ENCODE measurements around the gene IGSF5. TPM values are rescaled to one million over a fixed set of nuclear protein-coding genes. Genes with fewer than 3 reads are reported as not detected.

The IGSF5 gene
- total and polyA plus RNA-seq, 4 donors = 0.06 to 0.11 (median 0.06) TPM; not detected in 1

DNA sequence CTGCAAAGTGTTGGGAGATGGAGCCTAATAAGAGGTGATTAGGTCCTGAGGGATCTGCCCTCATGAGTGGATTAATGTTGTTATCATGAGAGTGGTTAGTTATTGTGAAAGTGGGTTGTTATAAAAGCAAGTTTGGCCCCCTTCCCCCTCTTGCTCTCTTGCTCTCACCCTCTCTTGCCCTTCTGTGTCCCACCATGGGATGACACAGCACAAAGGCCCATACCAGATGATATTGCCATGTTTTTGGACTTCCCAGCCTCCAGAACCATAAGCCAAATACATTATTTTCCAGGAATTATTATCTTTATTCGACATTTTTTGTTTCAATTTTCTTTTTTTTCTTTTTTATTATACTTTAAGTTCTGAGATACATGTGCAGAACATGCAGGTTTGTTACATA lies 41.4 kb upstream of the IGSF5 start:
- no peak for ATAC-seq (ENCODE audit: insufficient read depth, low FRiP score)
- 84 to 93% methylated on average over 1 of the region's 1 CpG for WGBS, 2 donors
- Histone ChIP-seq H3K4me1 (ENCODE audit: control insufficient read depth in 5 of 5, insufficient read depth in 5 of 5, low read length in 5 of 5) (peaks cover 0 to 3% (median 0%) of the 10 kb centered on the region in 5 donors), H3K4me3 (no peak overlapping the region), H3K9me3 (ENCODE audit: control insufficient read depth in 4 of 4, insufficient read depth in 3 of 4, low read length in 3 of 4) (peaks cover 0 to 8% (median 2%) of the 10 kb centered on the region in 4 donors), H3K27ac (ENCODE audit: low read depth in 1 of 2, low read length in 1 of 2) (no peak overlapping the region), H3K9ac (ENCODE audit: insufficient read depth in 1 of 2, low read length in 2 of 2) (no peak overlapping the region), H3K27me3 (ENCODE audit: control insufficient read depth in 3 of 3, insufficient read depth in 3 of 3, low read length in 2 of 3) (peaks cover 0 to 3% (median 0%) of the 10 kb centered on the region in 3 donors), H3K36me3 (ENCODE audit: control insufficient read depth in 4 of 4, insufficient read depth in 4 of 4, low read length in 4 of 4) (no peaks in the 10 kb centered on the region)
- no peak for DNase-seq
- TF ChIP-seq, protein P1, sequence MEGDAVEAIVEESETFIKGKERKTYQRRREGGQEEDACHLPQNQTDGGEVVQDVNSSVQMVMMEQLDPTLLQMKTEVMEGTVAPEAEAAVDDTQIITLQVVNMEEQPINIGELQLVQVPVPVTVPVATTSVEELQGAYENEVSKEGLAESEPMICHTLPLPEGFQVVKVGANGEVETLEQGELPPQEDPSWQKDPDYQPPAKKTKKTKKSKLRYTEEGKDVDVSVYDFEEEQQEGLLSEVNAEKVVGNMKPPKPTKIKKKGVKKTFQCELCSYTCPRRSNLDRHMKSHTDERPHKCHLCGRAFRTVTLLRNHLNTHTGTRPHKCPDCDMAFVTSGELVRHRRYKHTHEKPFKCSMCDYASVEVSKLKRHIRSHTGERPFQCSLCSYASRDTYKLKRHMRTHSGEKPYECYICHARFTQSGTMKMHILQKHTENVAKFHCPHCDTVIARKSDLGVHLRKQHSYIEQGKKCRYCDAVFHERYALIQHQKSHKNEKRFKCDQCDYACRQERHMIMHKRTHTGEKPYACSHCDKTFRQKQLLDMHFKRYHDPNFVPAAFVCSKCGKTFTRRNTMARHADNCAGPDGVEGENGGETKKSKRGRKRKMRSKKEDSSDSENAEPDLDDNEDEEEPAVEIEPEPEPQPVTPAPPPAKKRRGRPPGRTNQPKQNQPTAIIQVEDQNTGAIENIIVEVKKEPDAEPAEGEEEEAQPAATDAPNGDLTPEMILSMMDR (IDR thresholded peaks at IDR 0.05; ENCODE audit: control extremely low read depth, extremely low read depth) = no peak

DNA sequence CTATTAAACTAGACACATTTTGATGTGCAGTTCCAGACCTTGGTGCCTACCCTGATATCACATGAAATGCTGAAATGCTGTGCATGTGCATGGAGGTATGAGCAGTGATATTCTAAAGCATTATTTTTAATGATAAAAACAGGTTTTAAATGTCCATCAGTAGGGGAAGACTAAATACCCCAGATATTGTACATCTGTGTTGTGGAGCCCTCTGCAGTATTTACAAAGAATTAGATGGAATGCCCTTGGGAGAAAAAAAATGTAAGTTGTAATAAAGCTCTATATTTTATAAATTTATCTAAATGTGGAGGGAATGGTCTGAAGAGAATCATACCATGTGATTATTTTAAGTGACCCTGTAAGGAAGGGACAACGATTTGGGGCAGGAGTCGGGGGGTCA lies 39.1 kb upstream of the IGSF5 start:
- H3K4me3 ChIP-seq = no peak overlapping the region
- DNase-seq = no peak
- peaks cover 0 to 8% (median 2%) of the 10 kb centered on the region in 4 donors for H3K9me3 ChIP-seq (ENCODE audit: control insufficient read depth in 4 of 4, insufficient read depth in 3 of 4, low read length in 3 of 4)
- H3K27me3 ChIP-seq (ENCODE audit: control insufficient read depth in 3 of 3, insufficient read depth in 3 of 3, low read length in 2 of 3) = peaks cover 0 to 4% (median 3%) of the 10 kb centered on the region in 3 donors
- 78 to 82% methylated on average over 2 of the region's 2 CpGs for WGBS, 2 donors
- no peak overlapping the region for H3K9ac ChIP-seq (ENCODE audit: insufficient read depth in 1 of 2, low read length in 2 of 2)
- ATAC-seq (ENCODE audit: insufficient read depth, low FRiP score) = no peak
- TF ChIP-seq, protein P1 (IDR thresholded peaks at IDR 0.05; ENCODE audit: control extremely low read depth, extremely low read depth) = no peak
- H3K4me1 ChIP-seq (ENCODE audit: control insufficient read depth in 5 of 5, insufficient read depth in 5 of 5, low read length in 5 of 5) = peaks cover 0 to 3% (median 0%) of the 10 kb centered on the region in 5 donors
- H3K27ac ChIP-seq (ENCODE audit: low read depth in 1 of 2, low read length in 1 of 2) = no peak overlapping the region
- no peaks in the 10 kb centered on the region for H3K36me3 ChIP-seq (ENCODE audit: control insufficient read depth in 4 of 4, insufficient read depth in 4 of 4, low read length in 4 of 4)

DNA sequence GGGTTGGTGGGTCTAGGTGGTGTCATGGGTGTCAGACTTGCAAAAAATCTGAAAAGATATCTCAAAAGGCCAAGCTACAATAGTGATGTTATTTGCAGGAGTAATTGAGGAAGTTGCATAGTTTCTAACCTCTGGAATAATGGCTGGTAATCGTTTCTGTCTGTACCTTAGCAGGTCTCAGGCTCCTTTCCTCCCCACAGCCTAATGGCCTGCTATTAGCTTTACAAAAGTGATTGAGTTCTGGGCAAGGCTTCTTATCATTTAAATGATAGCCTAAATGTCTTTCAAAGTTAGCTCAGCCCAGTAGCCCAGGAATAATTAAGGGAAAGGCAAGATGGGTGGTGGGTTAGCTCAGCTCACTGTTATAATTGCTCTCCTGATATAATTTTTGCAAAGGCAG lies 37.7 kb upstream of the IGSF5 start:
- Histone ChIP-seq H3K4me3 (no peak overlapping the region), H3K36me3 (ENCODE audit: control insufficient read depth in 4 of 4, insufficient read depth in 4 of 4, low read length in 4 of 4) (no peaks in the 10 kb centered on the region), H3K27me3 (ENCODE audit: control insufficient read depth in 3 of 3, insufficient read depth in 3 of 3, low read length in 2 of 3) (peaks cover 0 to 4% (median 3%) of the 10 kb centered on the region in 3 donors), H3K27ac (ENCODE audit: low read depth in 1 of 2, low read length in 1 of 2) (no peak overlapping the region), H3K9ac (ENCODE audit: insufficient read depth in 1 of 2, low read length in 2 of 2) (no peak overlapping the region), H3K4me1 (ENCODE audit: control insufficient read depth in 5 of 5, insufficient read depth in 5 of 5, low read length in 5 of 5) (peaks cover 0 to 3% (median 0%) of the 10 kb centered on the region in 5 donors), H3K9me3 (ENCODE audit: control insufficient read depth in 4 of 4, insufficient read depth in 3 of 4, low read length in 3 of 4) (peaks cover 0 to 8% (median 2%) of the 10 kb centered on the region in 4 donors)
- DNase-seq (no peak), ATAC-seq (ENCODE audit: insufficient read depth, low FRiP score) (no peak)
- TF ChIP-seq, protein P1 (IDR thresholded peaks at IDR 0.05; ENCODE audit: control extremely low read depth, extremely low read depth) = no peak
- WGBS, 2 donors = 21 to 24% methylated on average over 1 of the region's 1 CpG

DNA sequence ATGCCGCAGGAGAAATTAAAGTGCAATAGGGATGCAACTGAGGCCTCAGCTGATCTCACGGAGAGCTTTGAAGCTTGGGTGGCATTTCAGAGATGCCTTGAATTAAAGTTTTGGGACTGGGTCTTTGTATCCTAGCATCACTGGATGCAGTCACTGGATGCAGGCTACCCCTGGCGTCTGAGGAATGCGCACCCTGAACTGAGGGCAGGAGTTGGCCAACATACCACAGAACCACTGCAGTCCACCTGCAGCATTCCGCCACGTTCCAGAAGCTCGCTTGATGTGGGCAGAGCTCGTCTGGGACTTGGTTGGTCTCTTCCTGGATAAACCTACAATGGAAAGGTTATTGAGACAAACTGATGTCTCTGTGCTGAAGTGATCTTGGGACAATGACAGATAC lies 34.1 kb upstream of the IGSF5 start:
- TF ChIP-seq, protein P1 (IDR thresholded peaks at IDR 0.05; ENCODE audit: control extremely low read depth, extremely low read depth) = no peak
- no peak overlapping the region for H3K4me3 ChIP-seq
- no peak overlapping the region for H3K27ac ChIP-seq (ENCODE audit: low read depth in 1 of 2, low read length in 1 of 2)
- DNase-seq = no peak
- peaks cover 0 to 4% (median 3%) of the 10 kb centered on the region in 3 donors for H3K27me3 ChIP-seq (ENCODE audit: control insufficient read depth in 3 of 3, insufficient read depth in 3 of 3, low read length in 2 of 3)
- no peaks in the 10 kb centered on the region for H3K36me3 ChIP-seq (ENCODE audit: control insufficient read depth in 4 of 4, insufficient read depth in 4 of 4, low read length in 4 of 4)
- H3K9me3 ChIP-seq (ENCODE audit: control insufficient read depth in 4 of 4, insufficient read depth in 3 of 4, low read length in 3 of 4) = no peaks in the 10 kb centered on the region
- WGBS, 2 donors = 90 to 91% methylated on average over 8 of the region's 8 CpGs
- peaks cover 0 to 3% (median 0%) of the 10 kb centered on the region in 5 donors for H3K4me1 ChIP-seq (ENCODE audit: control insufficient read depth in 5 of 5, insufficient read depth in 5 of 5, low read length in 5 of 5)
- no peak overlapping the region for H3K9ac ChIP-seq (ENCODE audit: insufficient read depth in 1 of 2, low read length in 2 of 2)
- ATAC-seq (ENCODE audit: insufficient read depth, low FRiP score) = no peak
